ENCODE results near the gene IGSF9B. TPM values are rescaled to one million over a fixed set of nuclear protein-coding genes. Genes with fewer than 3 reads are reported as not detected.

IGSF9B gene
- total RNA-seq, 1 experiment from 2014 or later, result 10.1 TPM

- TF ChIP-seq CTCF (conservative IDR thresholded peaks at IDR 0.05; ENCODE audit: low read depth, low read length) (no peak), EZH2 (IDR thresholded peaks at IDR 0.05; ENCODE audit: borderline replicate concordance, low read depth, low read length, poor library complexity, severe bottlenecking) (no peak)
- Histone ChIP-seq H3K9me3 (ENCODE audit: low read depth, low read length, poor library complexity, severe bottlenecking) (no peaks in the 10 kb centered on the region), H3K4me3 (ENCODE audit: low read depth, low read length, poor library complexity, severe bottlenecking) (no peak overlapping the region), H3K27me3 (replicated peaks; ENCODE audit: insufficient read depth, low read depth, low read length, poor library complexity) (no peaks in the 10 kb centered on the region), H3K36me3 (ENCODE audit: insufficient read depth, low read length, poor library complexity, severe bottlenecking) (no peaks in the 10 kb centered on the region), H3K4me1 (ENCODE audit: insufficient read depth, low read length, poor library complexity, severe bottlenecking) (peaks cover 34% of the 10 kb centered on the region), H3K27ac (ENCODE audit: low read depth, low read length, poor library complexity, severe bottlenecking) (no peak overlapping the region)
- intact Hi-C loops (cut with micrococcal nuclease; ENCODE audit: unreplicated experiment), result no loop called here
- no TSS peak for BruUV-seq (replicated peaks)
- ChIA-PET POLR2A (ENCODE audit: low non-redundant PET) (no interaction called here), CTCF (no interaction called here)
- no peak for DNase-seq (ENCODE audit: low spot score)
Measured at GRCh38 chr11:133945087-133945974, 11.4 kb downstream of the IGSF9B start.

GRCh38 chr11:133943950-133944698 is 12.6 kb downstream of the IGSF9B start:
- ChIA-PET CTCF (no interaction called here), POLR2A (ENCODE audit: low non-redundant PET) (no interaction called here)
- TF ChIP-seq CTCF (conservative IDR thresholded peaks at IDR 0.05; ENCODE audit: low read depth, low read length) (no peak), EZH2 (IDR thresholded peaks at IDR 0.05; ENCODE audit: borderline replicate concordance, low read depth, low read length, poor library complexity, severe bottlenecking) (no peak)
- DNase-seq (ENCODE audit: low spot score), result no peak
- Histone ChIP-seq H3K27me3 (replicated peaks; ENCODE audit: insufficient read depth, low read depth, low read length, poor library complexity) (no peaks in the 10 kb centered on the region), H3K27ac (ENCODE audit: low read depth, low read length, poor library complexity, severe bottlenecking) (no peak overlapping the region), H3K4me1 (ENCODE audit: insufficient read depth, low read length, poor library complexity, severe bottlenecking) (peaks cover 23% of the 10 kb centered on the region), H3K4me3 (ENCODE audit: low read depth, low read length, poor library complexity, severe bottlenecking) (no peak overlapping the region), H3K36me3 (ENCODE audit: insufficient read depth, low read length, poor library complexity, severe bottlenecking) (no peaks in the 10 kb centered on the region), H3K9me3 (ENCODE audit: low read depth, low read length, poor library complexity, severe bottlenecking) (no peaks in the 10 kb centered on the region)
- no TSS peak for BruUV-seq (replicated peaks)
- intact Hi-C loops (cut with micrococcal nuclease; ENCODE audit: unreplicated experiment), result no loop called here

- Histone ChIP-seq H3K36me3 (ENCODE audit: insufficient read depth, low read length, poor library complexity, severe bottlenecking) (no peaks in the 10 kb centered on the region), H3K27me3 (replicated peaks; ENCODE audit: insufficient read depth, low read depth, low read length, poor library complexity) (no peaks in the 10 kb centered on the region), H3K9me3 (ENCODE audit: low read depth, low read length, poor library complexity, severe bottlenecking) (no peaks in the 10 kb centered on the region), H3K27ac (ENCODE audit: low read depth, low read length, poor library complexity, severe bottlenecking) (no peak overlapping the region), H3K4me1 (ENCODE audit: insufficient read depth, low read length, poor library complexity, severe bottlenecking) (peaks cover 13% of the 10 kb centered on the region), H3K4me3 (ENCODE audit: low read depth, low read length, poor library complexity, severe bottlenecking) (no peak overlapping the region)
- POLR2A ChIA-PET (ENCODE audit: low non-redundant PET), result no interaction called here
- TF ChIP-seq EZH2 (IDR thresholded peaks at IDR 0.05; ENCODE audit: borderline replicate concordance, low read depth, low read length, poor library complexity, severe bottlenecking), result no peak
- TF ChIP-seq CTCF (conservative IDR thresholded peaks at IDR 0.05; ENCODE audit: low read depth, low read length), result no peak
- intact Hi-C loops (cut with micrococcal nuclease; ENCODE audit: unreplicated experiment), result no loop called here
- DNase-seq (ENCODE audit: low spot score), result no peak
- CTCF ChIA-PET, result no interaction called here
- no TSS peak for BruUV-seq (replicated peaks)
Measured at GRCh38 chr11:133942577-133942976, 14.2 kb downstream of the IGSF9B start.
